Activated T-helper 9 cell treated with anti-CD3 and anti-CD28 coated beads, Interleukin-2, amount 50 U/mL, for 16 hours (primary cell): ENCODE results near the gene PABPC5.

Experiments
- DNase-seq: peaks from one replicate; pipeline ENCODE4 v3.0.0-alpha.2; 2020; ENCODE audit warnings: low read depth

Gene PABPC5

DNA sequence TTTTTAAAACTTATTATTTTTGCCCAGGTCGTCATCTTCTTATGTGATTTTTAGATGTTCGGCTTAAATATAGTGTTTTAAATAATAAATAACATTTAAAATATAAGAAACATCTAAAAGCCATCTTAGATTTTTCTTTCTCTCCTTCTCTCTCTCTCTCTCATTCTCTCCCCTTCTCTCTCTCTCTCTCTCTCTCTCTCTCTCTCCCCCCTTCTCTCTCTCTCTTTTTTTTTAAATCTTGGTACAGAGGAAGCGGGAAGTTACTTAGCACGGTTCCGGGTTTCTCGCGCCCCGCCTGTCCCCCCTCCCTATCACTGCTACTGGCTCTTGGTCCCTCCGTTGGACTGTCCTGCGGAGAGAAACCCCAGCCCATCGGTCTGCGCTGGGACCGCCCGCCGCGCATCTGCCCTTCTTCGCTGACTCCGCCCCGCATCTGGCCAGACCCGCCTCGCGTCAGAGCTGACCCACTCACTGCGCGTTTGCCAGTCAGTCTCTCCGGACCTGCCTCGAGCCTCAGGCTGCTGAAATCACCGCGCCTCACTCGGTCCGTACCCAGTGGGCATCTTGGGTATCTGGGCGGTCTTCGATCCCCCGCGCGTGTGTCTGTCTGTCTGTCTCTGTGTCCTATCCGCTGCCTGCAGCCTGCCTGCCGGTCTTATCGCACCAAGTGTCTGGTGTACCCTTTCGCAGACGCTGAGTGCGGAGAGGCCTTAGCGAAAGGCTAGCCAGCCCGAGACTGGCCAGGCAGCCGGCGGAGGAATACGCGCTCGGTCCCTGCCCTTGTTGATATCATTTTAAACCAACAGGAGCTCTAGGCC, at the start of gene PABPC5:
TSS of gene PABPC5 (plus strand) at position 489 of the 818 bp plus-strand sequence. CDS start 739 bp downstream, outside the sequence.
- no peak for DNase-seq

DNA sequence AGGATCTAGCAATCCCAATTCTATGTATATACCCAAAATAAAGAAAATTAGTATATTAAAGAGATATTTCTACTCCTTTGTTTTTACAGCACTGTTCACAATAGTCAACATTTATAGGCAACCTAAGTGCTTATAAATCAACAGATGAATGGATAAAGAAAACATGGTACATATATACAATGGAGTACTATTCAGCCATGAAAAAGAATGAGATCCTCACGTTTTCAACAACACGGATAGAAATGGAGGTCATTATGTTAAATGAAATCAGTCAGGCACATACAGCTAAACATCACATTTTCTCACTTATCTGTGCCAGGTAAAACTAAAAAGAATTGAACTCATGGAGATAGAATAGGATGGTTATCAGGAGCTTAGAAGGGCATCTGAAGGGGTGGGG, 45.6 kb upstream of the PABPC5 start:
- no peak for DNase-seq

DNA sequence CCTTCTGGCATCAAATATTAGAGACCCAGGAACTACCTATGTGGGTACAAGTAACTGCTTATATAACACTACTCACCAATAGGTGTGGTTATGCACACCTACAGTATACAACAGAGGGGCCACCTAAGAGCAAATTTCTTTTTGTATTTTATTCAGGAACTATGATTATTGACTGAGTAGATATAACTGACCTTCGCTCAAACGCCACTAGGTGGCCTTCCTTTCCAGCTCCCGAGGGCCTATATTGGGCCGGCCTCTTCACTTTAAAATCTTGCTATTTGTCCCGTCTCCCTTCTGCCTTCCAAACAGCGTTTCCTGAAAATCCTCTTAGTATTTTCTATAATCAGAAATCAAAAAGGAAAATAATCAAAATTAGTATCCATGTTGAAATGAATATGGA, 19.9 kb upstream of the PABPC5 start:
- DNase-seq = no peak

DNA sequence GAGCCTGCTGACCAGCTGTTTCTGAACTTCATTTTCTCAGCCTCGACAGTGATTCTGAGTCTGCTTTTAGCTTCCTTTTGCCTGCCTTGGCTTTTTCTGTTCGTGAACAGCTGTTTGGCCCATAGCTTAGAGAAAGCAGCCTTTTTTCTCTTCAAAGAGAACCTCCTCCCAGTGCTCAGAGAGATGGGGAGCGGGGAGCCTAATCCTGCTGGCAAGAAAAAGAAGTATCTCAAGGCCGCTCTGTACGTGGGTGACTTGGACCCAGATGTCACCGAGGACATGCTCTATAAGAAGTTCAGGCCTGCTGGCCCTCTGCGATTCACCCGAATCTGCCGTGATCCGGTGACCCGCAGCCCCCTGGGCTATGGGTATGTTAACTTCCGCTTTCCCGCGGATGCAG, 756 bp downstream of the PABPC5 start:
- no peak for DNase-seq
